Dermis lymphatic vessel endothelial cell (primary cell): Measurements from ENCODE around the gene PPP1R27. TPM values are rescaled to one million over a fixed set of nuclear protein-coding genes. Genes with fewer than 3 reads are reported as not detected.

Source experiments
- total RNA-seq: library from RNA; depleted of rRNA; stranded (reverse); fragments of >200 nt; gene quantifications from 2 replicates; pipeline ENCODE4 v1.2.1, GENCODE V29; 2014

Gene PPP1R27
- not detected in 2 replicates for total RNA-seq

GRCh38 chr17:81834831-81835267, at the start of gene PPP1R27:
Gene PPP1R27 (minus strand): TSS chr17:81835050. CDS start chr17:81834953, 97 bp downstream.

GRCh38 chr17:81870981-81871386, 36.1 kb upstream of the PPP1R27 start, which contains the start of gene ARHGDIA:
Gene ARHGDIA (minus strand): TSS chr17:81871337. CDS start chr17:81869930, 1,407 bp downstream.

GRCh38 chr17:81859906-81860755, 25.3 kb upstream of the PPP1R27 start, which contains the start of gene P4HB:
Gene P4HB (minus strand): TSS chr17:81860535. CDS start chr17:81860471, 64 bp downstream.

GRCh38 chr17:81833160-81833920, 1.5 kb downstream of the PPP1R27 start, which contains the start of gene MCRIP1:
Gene MCRIP1 (minus strand): TSS chr17:81833291. CDS start chr17:81824506, 8,785 bp downstream.

GRCh38 chr17:81803728-81804558, 30.9 kb downstream of the PPP1R27 start, which contains the start of gene GCGR:
Gene GCGR (plus strand): TSS chr17:81804150. CDS start chr17:81809019, 4,869 bp downstream.

Other genes with a start within 250 kb of the PPP1R27 start
- gene NPLOC4, start 197.9 kb downstream of the PPP1R27 start, total RNA-seq = 57.2 and 71.2 TPM in 2 replicates
- 0.43 and 0.60 TPM in 2 replicates for gene TSPAN10, start 197.9 kb downstream of the PPP1R27 start, total RNA-seq
- gene PDE6G, start 178.5 kb downstream of the PPP1R27 start, total RNA-seq = 1.2 and 4.3 TPM in 2 replicates
- 26.8 and 29.6 TPM in 2 replicates for gene OXLD1, start 168.4 kb downstream of the PPP1R27 start, total RNA-seq
- gene CCDC137, start 168.3 kb downstream of the PPP1R27 start, total RNA-seq = 5.5 and 7.5 TPM in 2 replicates
- 28.1 and 29.0 TPM in 2 replicates for gene ARL16, start 151.3 kb downstream of the PPP1R27 start, total RNA-seq
- gene HGS, start 151.0 kb downstream of the PPP1R27 start, total RNA-seq = 35.8 and 39.4 TPM in 2 replicates
- 6.6 and 7.0 TPM in 2 replicates for gene MRPL12, start 131.7 kb downstream of the PPP1R27 start, total RNA-seq
- 6.6 and 7.7 TPM in 2 replicates for gene SLC25A10, start 122.8 kb downstream of the PPP1R27 start, total RNA-seq
- gene GCGR, start 30.9 kb downstream of the PPP1R27 start, total RNA-seq = not detected in 2 replicates
- gene MCRIP1, start 1.8 kb downstream of the PPP1R27 start, total RNA-seq = 112 and 134 TPM in 2 replicates
- gene P4HB, start 25.5 kb upstream of the PPP1R27 start, total RNA-seq = 517 and 746 TPM in 2 replicates
- gene ARHGDIA, start 36.3 kb upstream of the PPP1R27 start, total RNA-seq = 99.4 and 99.5 TPM in 2 replicates
- 126 and 127 TPM in 2 replicates for gene ALYREF, start 56.5 kb upstream of the PPP1R27 start, total RNA-seq
- gene ANAPC11, start 56.7 kb upstream of the PPP1R27 start, total RNA-seq = 87.0 and 103 TPM in 2 replicates
- gene NPB, start 67.2 kb upstream of the PPP1R27 start, total RNA-seq = 0.09 and 0.11 TPM in 2 replicates
- gene PCYT2, start 76.3 kb upstream of the PPP1R27 start, total RNA-seq = 18.2 and 25.2 TPM in 2 replicates
- 10.4 and 11.8 TPM in 2 replicates for gene SIRT7, start 83.1 kb upstream of the PPP1R27 start, total RNA-seq
- 13.7 TPM in 2 replicates for gene MAFG, start 92.7 kb upstream of the PPP1R27 start, total RNA-seq
- 33.8 and 39.7 TPM in 2 replicates for gene PYCR1, start 102.2 kb upstream of the PPP1R27 start, total RNA-seq
- not detected in 2 replicates for gene MYADML2, start 112.2 kb upstream of the PPP1R27 start, total RNA-seq
- under 0.01 TPM in 1 of 2 replicates, not detected in the other for gene NOTUM, start 126.1 kb upstream of the PPP1R27 start, total RNA-seq
- 19.6 and 29.0 TPM in 2 replicates for gene ASPSCR1, start 142.6 kb upstream of the PPP1R27 start, total RNA-seq
- gene CENPX, start 187.8 kb upstream of the PPP1R27 start, total RNA-seq = 26.2 and 28.1 TPM in 2 replicates
- gene LRRC45, start 188.3 kb upstream of the PPP1R27 start, total RNA-seq = 8.2 and 9.2 TPM in 2 replicates
- 10.7 TPM in 2 replicates for gene RAC3, start 196.6 kb upstream of the PPP1R27 start, total RNA-seq
- gene DCXR, start 202.6 kb upstream of the PPP1R27 start, total RNA-seq = 26.8 and 33.8 TPM in 2 replicates
- 19.3 and 19.6 TPM in 2 replicates for gene RFNG, start 216.8 kb upstream of the PPP1R27 start, total RNA-seq
- 66.4 and 72.4 TPM in 2 replicates for gene GPS1, start 216.8 kb upstream of the PPP1R27 start, total RNA-seq
- gene DUS1L, start 230.8 kb upstream of the PPP1R27 start, total RNA-seq = 30.2 and 35.2 TPM in 2 replicates